GM18873 (cell line): Measurements from ENCODE around the gene CTXND1.

ENCODE experiments used
- ATAC-seq: cut with Tn5 transposase; IDR thresholded peaks from one replicate; pipeline ENCODE4 v1.9.1; 2021; ENCODE audit warnings: mild to moderate bottlenecking, moderate library complexity, moderate number of reproducible peaks; ENCODE audit not compliant: unreplicated experiment, low FRiP score

Gene CTXND1

DNA sequence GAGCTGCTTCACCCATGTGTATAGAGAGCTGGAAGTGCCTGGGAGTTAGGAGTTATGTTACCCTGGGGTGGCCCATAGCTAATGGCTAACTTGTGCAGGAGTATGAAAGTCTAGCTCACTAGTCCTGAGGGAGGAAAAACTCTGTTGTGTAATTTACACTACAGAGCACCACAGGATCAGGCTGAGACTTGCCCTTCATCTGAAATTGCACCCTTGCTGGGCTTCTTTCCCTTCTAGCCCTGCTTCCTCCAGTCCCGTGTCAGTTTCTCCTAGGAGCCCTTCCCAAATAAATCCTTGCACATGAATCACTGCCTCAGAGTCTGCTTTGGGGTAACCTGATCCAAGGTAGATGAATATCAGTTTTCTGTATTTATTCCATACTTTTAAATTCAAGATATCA, 40.0 kb downstream of the CTXND1 start:
- no peak for ATAC-seq

GRCh38 chr15:80210611-80211573, 41.1 kb downstream of the CTXND1 start:
- ATAC-seq = no peak

GRCh38 chr15:80208758-80209734, 43.0 kb downstream of the CTXND1 start:
- ATAC-seq = no peak

GRCh38 chr15:80207887-80208286, 44.1 kb downstream of the CTXND1 start:
- no peak for ATAC-seq

DNA sequence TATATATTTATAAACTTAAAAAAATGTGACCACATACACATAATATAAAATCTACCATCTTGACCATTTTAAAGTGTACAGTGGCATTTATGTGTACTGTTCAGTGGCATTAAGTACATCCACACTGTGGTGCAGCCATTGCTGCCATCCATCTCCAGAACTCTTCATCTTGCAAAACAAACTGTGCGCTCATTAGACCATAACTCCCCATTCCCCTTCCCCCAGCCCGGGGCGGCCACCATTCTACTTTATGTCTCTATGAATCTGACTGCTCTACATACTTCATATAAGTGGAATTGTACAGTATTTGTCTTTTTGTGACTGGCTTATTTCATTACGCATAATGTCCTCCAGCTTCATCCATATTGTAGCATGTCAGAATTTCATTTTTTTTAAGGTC, 47.8 kb downstream of the CTXND1 start:
- no peak for ATAC-seq

DNA sequence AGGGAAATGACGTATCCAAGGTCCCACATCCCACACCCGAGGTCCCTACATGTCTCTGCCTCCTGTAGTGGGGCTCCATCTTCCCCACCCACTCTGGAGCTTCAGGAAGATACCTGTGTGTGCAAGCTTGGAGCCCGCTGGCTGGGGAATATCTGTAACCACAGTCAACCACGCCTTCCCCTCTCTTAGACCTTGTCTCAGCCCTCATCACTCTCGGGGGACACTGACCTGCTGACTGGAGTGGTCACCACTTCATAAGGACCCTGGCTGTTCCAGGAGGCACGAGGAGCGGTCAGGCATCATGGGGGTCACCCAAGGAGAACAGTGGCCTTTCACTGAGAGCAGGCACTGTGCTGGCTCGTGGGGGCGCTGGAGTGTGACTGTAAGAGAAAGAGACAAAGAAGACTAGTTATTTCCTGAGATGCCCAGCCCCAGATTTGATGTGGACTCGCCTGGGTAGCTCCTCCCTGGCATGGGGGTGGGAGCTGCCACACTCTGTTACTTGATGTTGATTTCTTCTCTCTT, 48.6 kb downstream of the CTXND1 start:
- no peak for ATAC-seq

GRCh38 chr15:80202641-80203360, 49.2 kb downstream of the CTXND1 start:
- ATAC-seq = no peak

DNA sequence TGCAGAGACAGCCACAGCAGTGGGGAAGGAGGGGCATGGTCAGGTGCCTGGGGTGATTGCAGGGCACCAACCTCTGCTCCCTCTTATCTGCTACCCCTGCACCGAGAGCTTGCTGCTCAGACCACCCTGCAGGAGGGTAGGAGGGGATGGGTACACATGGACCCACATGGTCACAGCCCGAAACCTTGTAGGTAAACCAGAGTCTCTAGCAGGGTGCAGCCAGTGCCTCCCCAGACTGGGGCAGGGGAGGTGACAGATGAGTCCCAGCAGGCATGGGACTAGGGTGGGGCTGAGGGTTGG, 50.0 kb downstream of the CTXND1 start:
- no peak for ATAC-seq

DNA sequence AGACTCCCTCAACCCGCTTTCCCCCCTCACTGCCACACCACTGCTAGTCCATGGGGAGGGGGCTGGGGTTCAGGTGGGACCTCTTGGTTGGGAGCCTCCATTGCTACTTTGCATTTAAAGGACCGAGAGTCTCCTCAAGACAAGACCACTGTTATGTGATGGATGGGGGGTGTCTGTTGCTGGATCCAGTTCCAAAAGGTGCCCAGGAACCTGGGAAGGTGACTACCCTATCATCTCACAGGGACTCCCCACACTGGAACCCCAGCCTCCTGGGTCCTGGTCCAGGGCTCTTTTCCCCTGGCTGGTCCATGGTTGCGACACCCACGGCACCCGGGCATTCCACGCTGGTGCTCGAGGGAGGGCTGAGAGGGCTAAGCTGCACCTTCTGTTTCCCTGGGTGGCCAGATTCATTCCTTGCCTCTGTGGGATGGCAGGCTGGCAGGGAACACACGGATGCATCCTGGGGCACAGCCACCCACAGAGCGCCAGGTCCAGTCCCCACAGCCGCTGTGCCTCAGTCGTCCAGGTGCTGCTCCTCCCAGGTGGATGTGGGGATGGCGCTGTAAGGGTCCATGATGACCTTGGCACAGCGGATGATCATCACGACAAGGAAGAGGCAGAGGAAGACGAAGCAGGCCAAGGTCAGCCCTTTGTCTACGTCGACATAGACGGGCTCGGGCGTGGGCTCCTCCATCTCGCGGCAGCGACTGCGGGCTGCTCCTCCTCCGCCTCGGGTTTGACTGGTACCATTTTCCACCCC, 50.6 kb downstream of the CTXND1 start:
- ATAC-seq = no peak

DNA sequence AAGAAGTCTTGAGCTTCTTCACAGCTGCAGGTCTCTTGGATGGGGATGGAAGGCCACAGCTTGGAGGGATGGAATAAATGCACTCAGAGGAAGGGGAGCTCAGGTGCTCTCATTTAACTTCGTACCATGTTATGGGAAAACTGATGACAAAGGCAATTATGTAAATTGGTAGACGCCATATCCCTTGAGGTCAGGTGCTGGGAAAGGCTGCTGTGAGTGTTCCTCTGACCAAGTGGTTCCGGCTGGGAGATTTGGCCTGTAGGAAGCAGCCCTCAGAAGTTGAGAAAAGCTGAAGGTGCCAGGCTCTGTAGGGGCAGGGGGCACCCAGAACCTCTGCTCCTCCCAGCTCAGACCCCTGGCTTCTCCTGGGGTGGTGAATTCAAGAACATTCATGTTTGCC, 52.1 kb downstream of the CTXND1 start:
- ATAC-seq = no peak

DNA sequence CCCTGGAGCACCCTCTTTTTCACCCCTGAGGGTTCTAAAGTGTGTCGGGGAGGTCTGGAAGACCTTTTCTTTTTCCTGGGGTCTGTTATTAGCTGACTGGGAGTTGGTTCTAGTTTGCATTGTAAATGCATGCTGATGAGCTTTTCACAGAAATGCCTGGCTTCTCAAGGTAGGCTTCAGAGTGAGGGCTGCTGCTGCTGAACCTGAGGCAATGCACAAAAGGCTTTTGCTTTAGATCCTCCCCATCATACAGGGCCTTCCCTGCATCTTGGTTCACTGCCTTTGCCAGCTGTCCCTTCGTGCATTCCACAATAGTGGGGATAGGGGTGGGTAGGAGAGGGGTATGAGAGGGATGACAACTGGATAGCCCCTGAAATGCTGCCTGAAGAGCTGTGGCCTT, 52.6 kb downstream of the CTXND1 start:
- no peak for ATAC-seq

- ATAC-seq = no peak
Observed at GRCh38 chr15:80194914-80195313, 57.1 kb downstream of the CTXND1 start.

- no peak for ATAC-seq
Observed at GRCh38 chr15:80194186-80194585, 57.8 kb downstream of the CTXND1 start.

GRCh38 chr15:80191897-80192595, 60.0 kb downstream of the CTXND1 start:
- no peak for ATAC-seq

GRCh38 chr15:80191198-80191597, 60.8 kb downstream of the CTXND1 start:
- no peak for ATAC-seq

DNA sequence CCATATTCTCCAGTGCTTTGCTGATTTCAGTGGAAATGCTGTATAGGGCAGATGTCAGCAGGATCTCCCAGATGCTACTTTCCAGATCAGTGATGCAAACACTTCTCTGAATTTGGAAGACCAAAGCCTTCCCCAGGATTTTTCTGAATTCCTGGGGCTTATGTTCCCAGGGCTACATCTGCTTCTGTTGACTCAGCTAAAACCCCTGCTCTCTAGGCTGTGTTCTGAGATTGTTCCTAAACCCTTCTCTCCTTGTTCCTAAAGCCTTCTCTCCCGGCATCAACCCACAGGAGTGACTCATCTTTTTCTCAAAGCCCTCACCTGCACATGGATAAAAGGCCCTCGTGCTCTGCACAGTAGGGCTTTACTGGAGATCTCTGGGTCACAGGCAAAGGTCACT, 63.8 kb downstream of the CTXND1 start:
- ATAC-seq = no peak

GRCh38 chr15:80186597-80186996, 65.4 kb downstream of the CTXND1 start:
- ATAC-seq = no peak

GRCh38 chr15:80186066-80186465, 65.9 kb downstream of the CTXND1 start:
- no peak for ATAC-seq

DNA sequence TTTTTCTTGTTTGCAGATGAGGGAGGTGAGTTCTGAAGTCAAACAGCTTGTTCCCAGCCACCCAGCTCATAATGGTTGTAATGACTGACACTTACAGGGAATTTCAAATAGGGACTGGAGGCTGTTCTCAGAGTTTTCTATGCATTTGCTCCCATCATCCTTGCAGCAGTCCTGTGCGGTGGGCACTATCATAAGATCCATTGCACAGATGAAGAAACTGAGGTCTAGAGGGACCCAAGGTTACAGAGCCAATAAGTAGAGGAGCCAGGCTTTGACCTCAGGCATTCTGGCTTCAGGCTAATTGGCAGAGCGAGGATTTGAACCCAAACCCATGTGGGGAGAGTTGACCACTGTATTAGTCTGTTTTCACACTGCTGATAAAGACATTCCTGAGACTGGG, 66.9 kb downstream of the CTXND1 start:
- no peak for ATAC-seq
